Epithelial cell of esophagus (primary cell): ENCODE data around the gene ABR.

Experiments
- DNase-seq: peaks from one replicate; pipeline ENCODE4 v3.0.0; 2010; ENCODE audit warnings: low read depth
- H3K4me3 ChIP-seq: 2 replicates; pipeline ENCODE4 v1.5.1; 2011; ENCODE audit warnings: mild to moderate bottlenecking, low read length, control low read depth
- CTCF ChIP-seq: IDR thresholded peaks from 2 replicates; pipeline ENCODE4 v1.5.1; 2011; ENCODE audit warnings: low read depth, mild to moderate bottlenecking, low read length, control low read depth, inconsistent platforms; ENCODE audit not compliant: insufficient read depth; ENCODE audit errors: missing control alignments

The ABR gene

GRCh38 chr17:1022278-1023024, 157.3 kb downstream of the ABR start:
- TF ChIP-seq CTCF, result no peak
- no peak overlapping the region for H3K4me3 ChIP-seq

GRCh38 chr17:1021147-1021546, 158.6 kb downstream of the ABR start:
- no peak for DNase-seq

More at GRCh38 chr17:1022278-1023024, 157.3 kb downstream of the ABR start:
- no peak for DNase-seq

GRCh38 chr17:1019451-1019850, 160.3 kb downstream of the ABR start:
- H3K4me3 ChIP-seq, result no peak overlapping the region
- no peak for TF ChIP-seq CTCF
- DNase-seq, result no peak

More at GRCh38 chr17:1021147-1021546, 158.6 kb downstream of the ABR start:
- TF ChIP-seq CTCF, result no peak
- H3K4me3 ChIP-seq, result no peak overlapping the region

- no peak for TF ChIP-seq CTCF
- H3K4me3 ChIP-seq, result no peak overlapping the region
- DNase-seq, result no peak
These were observed 161.2 kb downstream of the ABR start for GRCh38 chr17:1018547-1018946.

GRCh38 chr17:1013729-1014090, 166.1 kb downstream of the ABR start:
- TF ChIP-seq CTCF, result no peak
- H3K4me3 ChIP-seq, result no peak overlapping the region
- DNase-seq, result no peak

GRCh38 chr17:1012823-1013728, 166.7 kb downstream of the ABR start:
- DNase-seq, result no peak
- TF ChIP-seq CTCF, result no peak

More at GRCh38 chr17:1012823-1013728, 166.7 kb downstream of the ABR start:
- H3K4me3 ChIP-seq, result no peak overlapping the region
